Heart left ventricle (tissue), 13 donors: ENCODE data around the gene DIP2C.

Experiments
- POLR2A ChIP-seq, 2 donors: fragments of 450-650 bp; IDR thresholded peaks; one replicate each; pipeline ENCODE4 v1.6.1; 2017; ENCODE audit warnings: antibody characterized with exemption in 2 of 2, mild to moderate bottlenecking in 2 of 2, moderate library complexity in 2 of 2
- TF ChIP-seq, protein P1 (sequence below), 12 donors: fragments of 200-600 bp; sonication (generic) in 4 of 12; IDR thresholded peaks; one replicate each; pipeline versions ENCODE4 v1.5.0 to v1.8.0; 2018 to 2022; ENCODE audit warnings: antibody characterized with exemption in 12 of 12, mild to moderate bottlenecking in 5 of 12
- donor health status: ischemic (EF 13 %, LVEDD 7.1; RV severe dilation, severe dysfunction).
- donor health status: DM: no; HTN: yes; CAD: no.
- donor health status: DM: no; HTN: no; CAD: no.
- donor health status: ischemic (EF 25% LVEDD 6.9; RV normal size, moderate dysfunction).
- donor health status: ischemic (EF 25% LVEDD 5.7; RV mildly dilated, moderate dysfunction).
- donor health status: ischemic (EF 35%, LVEDD 5.7; RV mildly dilated, moderate dysfunction).
- donor health status: nonischemic (EF 11% LVEDD 7.7; RV severe dilation, severe dysfunction).
- donor health status: DM: yes; HTN: yes; CAD: no.
- donor health status: PGD.
- donor health status: ischemic (EF 29% LVEDD 5.4; RV normal size, mild dysfunction).
- donor health status: nonischemic (EF 23%, LVEDD 6.1; RV moderate dilation, normal function).

GRCh38 chr10:488933-489215 lies 200.6 kb downstream of the DIP2C start:
- TF ChIP-seq, protein P1, sequence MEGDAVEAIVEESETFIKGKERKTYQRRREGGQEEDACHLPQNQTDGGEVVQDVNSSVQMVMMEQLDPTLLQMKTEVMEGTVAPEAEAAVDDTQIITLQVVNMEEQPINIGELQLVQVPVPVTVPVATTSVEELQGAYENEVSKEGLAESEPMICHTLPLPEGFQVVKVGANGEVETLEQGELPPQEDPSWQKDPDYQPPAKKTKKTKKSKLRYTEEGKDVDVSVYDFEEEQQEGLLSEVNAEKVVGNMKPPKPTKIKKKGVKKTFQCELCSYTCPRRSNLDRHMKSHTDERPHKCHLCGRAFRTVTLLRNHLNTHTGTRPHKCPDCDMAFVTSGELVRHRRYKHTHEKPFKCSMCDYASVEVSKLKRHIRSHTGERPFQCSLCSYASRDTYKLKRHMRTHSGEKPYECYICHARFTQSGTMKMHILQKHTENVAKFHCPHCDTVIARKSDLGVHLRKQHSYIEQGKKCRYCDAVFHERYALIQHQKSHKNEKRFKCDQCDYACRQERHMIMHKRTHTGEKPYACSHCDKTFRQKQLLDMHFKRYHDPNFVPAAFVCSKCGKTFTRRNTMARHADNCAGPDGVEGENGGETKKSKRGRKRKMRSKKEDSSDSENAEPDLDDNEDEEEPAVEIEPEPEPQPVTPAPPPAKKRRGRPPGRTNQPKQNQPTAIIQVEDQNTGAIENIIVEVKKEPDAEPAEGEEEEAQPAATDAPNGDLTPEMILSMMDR (IDR thresholded peaks at IDR 0.05), result no peak
- TF ChIP-seq POLR2A (IDR thresholded peaks at IDR 0.05), result no peak
